Astrocyte (in vitro differentiated cells and primary cell): ENCODE data around the gene RBM47. TPM values are rescaled to one million over a fixed set of nuclear protein-coding genes. Genes with fewer than 3 reads are reported as not detected.

Experiments
- DNase-seq: peaks from one replicate; pipeline ENCODE4 v3.0.0-alpha.2; 2010; ENCODE audit warnings: low read depth
- FAIRE-seq: peaks from 2 replicates; lab custom pipeline; 2011; peaks lifted over from hg19 to GRCh38; lab: Jason Lieb, UNC
- H2AFZ ChIP-seq: 2 replicates; pipeline ENCODE4 v1.6.0; 2012; ENCODE audit warnings: low read depth, low read length, inconsistent platforms
- H3K27ac ChIP-seq: 2 replicates; pipeline ENCODE4 v1.5.1; 2011; ENCODE audit warnings: low read depth, low read length, inconsistent platforms
- H3K27me3 ChIP-seq: 2 replicates; pipeline ENCODE4 v1.6.0; 2011; ENCODE audit warnings: low read length, inconsistent platforms; ENCODE audit not compliant: insufficient read depth
- H3K36me3 ChIP-seq: 2 replicates; pipeline ENCODE4 v1.5.1; 2011; ENCODE audit warnings: low read length, inconsistent platforms; ENCODE audit not compliant: insufficient read depth
- H3K4me1 ChIP-seq: 2 replicates; pipeline ENCODE4 v1.5.1; 2011; ENCODE audit warnings: low read length, inconsistent platforms; ENCODE audit not compliant: insufficient read depth
- H3K4me2 ChIP-seq: 2 replicates; pipeline ENCODE4 v1.6.0; 2012; ENCODE audit warnings: low read length, inconsistent platforms
- H3K4me3 ChIP-seq: 2 replicates; pipeline ENCODE4 v1.5.1; 2011; ENCODE audit warnings: low read depth, mild to moderate bottlenecking, low read length, inconsistent platforms; ENCODE audit not compliant: insufficient read depth
- H3K79me2 ChIP-seq: 2 replicates; pipeline ENCODE4 v1.6.0; 2012; ENCODE audit warnings: mild to moderate bottlenecking, low read length, inconsistent platforms; ENCODE audit not compliant: insufficient read depth
- H3K9ac ChIP-seq: 2 replicates; pipeline ENCODE4 v1.6.0; 2012; ENCODE audit warnings: mild to moderate bottlenecking, low read length, inconsistent platforms
- H3K9me3 ChIP-seq: 2 replicates; pipeline ENCODE4 v1.5.1; 2012; ENCODE audit warnings: low read depth, mild to moderate bottlenecking, low read length, inconsistent platforms; ENCODE audit not compliant: insufficient read depth
- H4K20me1 ChIP-seq: 2 replicates; pipeline ENCODE4 v1.6.0; 2012; ENCODE audit warnings: low read length, inconsistent platforms; ENCODE audit not compliant: insufficient read depth
- H3K27ac Mint-ChIP-seq: one replicate; pipeline ENCODE4 v1.8.0; 2021; ENCODE audit warnings: mild to moderate bottlenecking, mixed read lengths; ENCODE audit not compliant: unreplicated experiment
- H3K27me3 Mint-ChIP-seq: one replicate; pipeline ENCODE4 v1.8.0; 2021; ENCODE audit warnings: low read depth, mixed read lengths; ENCODE audit not compliant: unreplicated experiment
- H3K36me3 Mint-ChIP-seq: one replicate; pipeline ENCODE4 v1.8.0; 2021; ENCODE audit warnings: low read depth, mixed read lengths; ENCODE audit not compliant: unreplicated experiment
- H3K4me1 Mint-ChIP-seq: one replicate; pipeline ENCODE4 v1.8.0; 2021; ENCODE audit warnings: low read depth, mixed read lengths; ENCODE audit not compliant: unreplicated experiment
- H3K4me3 Mint-ChIP-seq: one replicate; pipeline ENCODE4 v1.8.0; 2021; ENCODE audit warnings: mild to moderate bottlenecking, moderate library complexity, mixed read lengths; ENCODE audit not compliant: unreplicated experiment
- H3K9me3 Mint-ChIP-seq: one replicate; pipeline ENCODE4 v1.8.0; 2021; ENCODE audit warnings: mild to moderate bottlenecking, mixed read lengths; ENCODE audit not compliant: unreplicated experiment
- EZH2 ChIP-seq: IDR thresholded peaks from 2 replicates; pipeline ENCODE4 v1.6.1; 2012; ENCODE audit warnings: mild to moderate bottlenecking, low read length, inconsistent platforms; ENCODE audit not compliant: insufficient read depth
- total RNA-seq: library from RNA; stranded (reverse); gene quantifications from 2 replicates; pipeline ENCODE4 v1.2.1, GENCODE V29; 2021
- TF ChIP-seq, protein P1 (sequence below): IDR thresholded peaks from 2 replicates; pipeline ENCODE4 v1.5.1; 2011; ENCODE audit warnings: low read depth, mild to moderate bottlenecking, inconsistent platforms, low read length, moderate library complexity; ENCODE audit not compliant: insufficient read depth

Gene RBM47
- total RNA-seq, 1 donor from 2014 or later, result 2.9 TPM

GRCh38 chr4:40544221-40544620 is 85.4 kb downstream of the RBM47 start:
- no peaks in the 10 kb centered on the region for H3K27me3 Mint-ChIP-seq
- Histone ChIP-seq H3K4me1 (peaks cover 18% of the 10 kb centered on the region), H3K79me2 (no peaks in the 10 kb centered on the region), H3K4me2 (no peak overlapping the region), H3K36me3 (no peaks in the 10 kb centered on the region), H3K9ac (no peak overlapping the region), H3K9me3 (no peaks in the 10 kb centered on the region), H2AFZ (no peak overlapping the region), H3K4me3 (no peak overlapping the region), H3K27ac (no peak overlapping the region), H4K20me1 (no peaks in the 10 kb centered on the region), H3K27me3 (no peaks in the 10 kb centered on the region)
- no peak overlapping the region for H3K4me3 Mint-ChIP-seq
- H3K27ac Mint-ChIP-seq, result no peak overlapping the region
- H3K9me3 Mint-ChIP-seq, result no peaks in the 10 kb centered on the region
- H3K4me1 Mint-ChIP-seq, result peaks cover 7% of the 10 kb centered on the region
- TF ChIP-seq, protein P1, sequence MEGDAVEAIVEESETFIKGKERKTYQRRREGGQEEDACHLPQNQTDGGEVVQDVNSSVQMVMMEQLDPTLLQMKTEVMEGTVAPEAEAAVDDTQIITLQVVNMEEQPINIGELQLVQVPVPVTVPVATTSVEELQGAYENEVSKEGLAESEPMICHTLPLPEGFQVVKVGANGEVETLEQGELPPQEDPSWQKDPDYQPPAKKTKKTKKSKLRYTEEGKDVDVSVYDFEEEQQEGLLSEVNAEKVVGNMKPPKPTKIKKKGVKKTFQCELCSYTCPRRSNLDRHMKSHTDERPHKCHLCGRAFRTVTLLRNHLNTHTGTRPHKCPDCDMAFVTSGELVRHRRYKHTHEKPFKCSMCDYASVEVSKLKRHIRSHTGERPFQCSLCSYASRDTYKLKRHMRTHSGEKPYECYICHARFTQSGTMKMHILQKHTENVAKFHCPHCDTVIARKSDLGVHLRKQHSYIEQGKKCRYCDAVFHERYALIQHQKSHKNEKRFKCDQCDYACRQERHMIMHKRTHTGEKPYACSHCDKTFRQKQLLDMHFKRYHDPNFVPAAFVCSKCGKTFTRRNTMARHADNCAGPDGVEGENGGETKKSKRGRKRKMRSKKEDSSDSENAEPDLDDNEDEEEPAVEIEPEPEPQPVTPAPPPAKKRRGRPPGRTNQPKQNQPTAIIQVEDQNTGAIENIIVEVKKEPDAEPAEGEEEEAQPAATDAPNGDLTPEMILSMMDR, result no peak
- TF ChIP-seq EZH2, result no peak
- no peaks in the 10 kb centered on the region for H3K36me3 Mint-ChIP-seq
- FAIRE-seq (no peak), DNase-seq (no peak)

GRCh38 chr4:40540800-40541199 is 88.9 kb downstream of the RBM47 start:
- Histone ChIP-seq H2AFZ (no peak overlapping the region), H3K9me3 (no peaks in the 10 kb centered on the region), H3K27ac (no peak overlapping the region), H4K20me1 (no peaks in the 10 kb centered on the region), H3K9ac (no peak overlapping the region), H3K36me3 (no peaks in the 10 kb centered on the region), H3K27me3 (no peaks in the 10 kb centered on the region), H3K4me2 (no peak overlapping the region), H3K4me3 (no peak overlapping the region), H3K79me2 (no peaks in the 10 kb centered on the region), H3K4me1 (peaks cover 7% of the 10 kb centered on the region)
- FAIRE-seq, result no peak
- Mint-ChIP-seq H3K4me1 (no peaks in the 10 kb centered on the region), H3K27ac (no peak overlapping the region), H3K4me3 (no peak overlapping the region), H3K36me3 (no peaks in the 10 kb centered on the region), H3K27me3 (no peaks in the 10 kb centered on the region), H3K9me3 (no peaks in the 10 kb centered on the region)
- TF ChIP-seq, protein P1, result no peak
- no peak for TF ChIP-seq EZH2
- DNase-seq, result no peak

DNA sequence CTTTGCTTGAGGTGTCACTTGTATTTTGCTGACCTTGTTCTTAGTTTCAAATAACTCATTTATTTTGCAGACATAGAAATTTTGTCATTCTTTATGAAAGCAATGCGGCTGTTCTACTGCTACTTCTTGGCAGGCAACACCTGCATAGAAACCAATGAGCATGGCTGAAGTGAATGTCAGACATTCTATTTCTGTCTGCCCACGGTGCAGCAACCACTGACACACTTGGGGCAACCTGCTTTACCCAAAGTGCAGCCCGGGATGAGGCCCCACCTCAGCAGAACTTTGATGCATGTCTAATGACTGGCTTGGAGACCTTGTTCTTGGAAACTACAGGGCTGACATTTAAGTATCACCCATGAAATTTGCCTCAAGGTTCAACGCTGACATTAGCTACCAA is 93.6 kb downstream of the RBM47 start:
- Histone ChIP-seq H3K9ac (no peak overlapping the region), H3K4me3 (no peak overlapping the region), H2AFZ (no peak overlapping the region), H3K4me2 (no peak overlapping the region), H3K79me2 (no peaks in the 10 kb centered on the region), H3K9me3 (no peaks in the 10 kb centered on the region), H3K27me3 (no peaks in the 10 kb centered on the region), H3K4me1 (no peaks in the 10 kb centered on the region), H3K27ac (no peak overlapping the region), H3K36me3 (no peaks in the 10 kb centered on the region), H4K20me1 (no peaks in the 10 kb centered on the region)
- TF ChIP-seq EZH2, result no peak
- TF ChIP-seq, protein P1, result no peak
- Mint-ChIP-seq H3K9me3 (no peaks in the 10 kb centered on the region), H3K36me3 (no peaks in the 10 kb centered on the region), H3K4me3 (no peak overlapping the region), H3K4me1 (no peaks in the 10 kb centered on the region), H3K27me3 (no peaks in the 10 kb centered on the region), H3K27ac (peak overlapping the region; percentile 18)
- FAIRE-seq, result no peak
- no peak for DNase-seq
